Measurements from ENCODE around the gene FER1L5. TPM values are rescaled to one million over a fixed set of nuclear protein-coding genes. Genes with fewer than 3 reads are reported as not detected.
A peak's percentile ranks its signal among the peaks of the same experiment; 100 is the strongest.

The FER1L5 gene
- total and polyA plus RNA-seq, 2 donors (not counting 3 experiments of a cell fraction or from before 2014, with no cell fraction given) = not detected

DNA sequence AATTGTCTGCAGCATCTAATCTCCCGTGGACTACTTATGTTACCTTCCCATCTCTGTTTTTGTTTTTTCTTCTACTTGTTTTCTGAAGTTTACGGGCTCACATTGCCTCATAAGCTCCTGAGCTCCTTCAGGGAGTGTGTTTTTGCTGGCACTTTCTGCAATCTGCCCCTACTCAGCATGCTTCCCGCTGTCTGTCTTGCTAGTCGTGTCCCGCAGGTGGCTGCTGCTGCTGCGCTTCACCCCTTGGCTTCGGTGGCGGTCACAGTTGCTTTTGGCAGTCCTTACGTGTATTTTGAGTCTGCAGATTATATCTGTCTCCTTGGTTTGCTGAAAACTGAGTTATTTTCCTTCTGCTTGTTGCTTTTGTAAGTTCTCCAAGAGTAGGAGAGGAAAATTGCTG, 37.3 kb downstream of the FER1L5 start:
- intact Hi-C loops (cut with micrococcal nuclease) (no loop called here), dilution Hi-C loops (cut with MboI; ENCODE audit: extremely low pct_ligation_motif_present, low sequenced_read_pairs) (no loop called here)
- Histone ChIP-seq H3K4me3 (replicated peaks in 1 of 3; ENCODE audit: insufficient read depth in 1 of 3, low read depth in 1 of 3, low read length in 3 of 3) (no peak overlapping the region), H3K9ac (replicated peaks; ENCODE audit: extremely low read depth, insufficient read depth, low read length) (no peak overlapping the region), H3K79me2 (ENCODE audit: control insufficient read depth, insufficient read depth, low read length) (no peaks in the 10 kb centered on the region), H3K9me1 (replicated peaks; ENCODE audit: control insufficient read depth, extremely low read depth, insufficient read depth, low read length) (no peaks in the 10 kb centered on the region), H3K27ac (ENCODE audit: insufficient read depth, low read depth, low read length) (no peak overlapping the region), H3K36me3 (ENCODE audit: control insufficient read depth in 2 of 2, extremely low read depth in 1 of 2, insufficient read depth in 2 of 2, low read length in 2 of 2) (no peaks in the 10 kb centered on the region), H3K4me2 (ENCODE audit: insufficient read depth, low read length) (no peak overlapping the region), H3K27me3 (ENCODE audit: control insufficient read depth in 2 of 2, insufficient read depth in 2 of 2, low read length in 2 of 2) (peaks cover 12 to 16% of the 10 kb centered on the region in 2 experiments), H4K20me1 (replicated peaks; ENCODE audit: control insufficient read depth, extremely low read depth, insufficient read depth, low read length) (no peaks in the 10 kb centered on the region), H3K9me3 (replicated peaks; ENCODE audit: control insufficient read depth, insufficient read depth, low read length) (no peaks in the 10 kb centered on the region), H2AFZ (ENCODE audit: low read depth, low read length) (no peak overlapping the region), H3K4me1 (ENCODE audit: control insufficient read depth, extremely low read depth, insufficient read depth, low read length) (no peaks in the 10 kb centered on the region)
- peak; percentile 17 for DNase-seq (ENCODE audit: low read depth, low spot score)
- TF ChIP-seq POLR2AphosphoS5 (IDR thresholded peaks at IDR 0.05; ENCODE audit: insufficient read depth, low read depth, low read length) = no peak
- TF ChIP-seq EZH2 (IDR thresholded peaks at IDR 0.05; ENCODE audit: borderline replicate concordance, low read depth, low read length, severe bottlenecking) = peak; percentile 46
- POLR2A ChIA-PET = no interaction called here
- CTCF ChIA-PET = no interaction called here
- no peak for FAIRE-seq
- no TSS peak for BruUV-seq (replicated peaks)

DNA sequence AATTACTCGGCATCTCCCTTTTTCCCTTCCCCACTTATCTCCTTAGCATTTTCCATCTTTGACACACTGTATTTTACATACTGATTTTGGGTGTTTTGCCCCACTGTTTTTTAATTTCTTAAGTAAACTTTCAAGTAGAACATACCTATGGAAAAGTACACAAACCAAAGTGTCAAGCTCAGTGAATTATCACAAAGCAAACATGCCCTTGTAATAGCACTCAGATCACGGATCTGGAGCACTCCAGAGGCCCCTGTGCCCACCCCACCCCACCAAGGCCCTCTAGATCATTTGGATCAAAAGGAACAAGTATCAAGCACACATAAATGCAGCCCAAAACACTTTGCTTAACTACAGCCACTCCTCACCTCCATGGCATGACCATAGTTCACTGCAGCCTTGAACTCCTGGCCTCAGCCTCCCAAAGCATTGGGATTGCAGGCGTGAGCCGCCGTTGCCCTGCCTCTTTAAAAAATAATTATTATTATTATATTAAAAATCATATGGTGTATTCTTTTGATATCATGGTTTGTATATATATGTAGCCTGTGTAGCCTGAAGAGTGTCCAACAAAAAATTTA, 38.1 kb downstream of the FER1L5 start:
- FAIRE-seq (no peak), DNase-seq (ENCODE audit: low read depth, low spot score) (no peak)
- Histone ChIP-seq H3K9ac (replicated peaks; ENCODE audit: extremely low read depth, insufficient read depth, low read length) (no peak overlapping the region), H3K27me3 (ENCODE audit: control insufficient read depth in 2 of 2, insufficient read depth in 2 of 2, low read length in 2 of 2) (peaks cover 12 to 19% of the 10 kb centered on the region in 2 experiments), H2AFZ (ENCODE audit: low read depth, low read length) (no peak overlapping the region), H3K79me2 (ENCODE audit: control insufficient read depth, insufficient read depth, low read length) (no peaks in the 10 kb centered on the region), H3K9me1 (replicated peaks; ENCODE audit: control insufficient read depth, extremely low read depth, insufficient read depth, low read length) (no peaks in the 10 kb centered on the region), H3K9me3 (replicated peaks; ENCODE audit: control insufficient read depth, insufficient read depth, low read length) (no peaks in the 10 kb centered on the region), H3K36me3 (ENCODE audit: control insufficient read depth in 2 of 2, extremely low read depth in 1 of 2, insufficient read depth in 2 of 2, low read length in 2 of 2) (no peaks in the 10 kb centered on the region), H3K4me3 (replicated peaks in 1 of 3; ENCODE audit: insufficient read depth in 1 of 3, low read depth in 1 of 3, low read length in 3 of 3) (no peak overlapping the region), H3K4me2 (ENCODE audit: insufficient read depth, low read length) (no peak overlapping the region), H3K27ac (ENCODE audit: insufficient read depth, low read depth, low read length) (no peak overlapping the region), H3K4me1 (ENCODE audit: control insufficient read depth, extremely low read depth, insufficient read depth, low read length) (no peaks in the 10 kb centered on the region), H4K20me1 (replicated peaks; ENCODE audit: control insufficient read depth, extremely low read depth, insufficient read depth, low read length) (no peaks in the 10 kb centered on the region)
- intact Hi-C loops (cut with micrococcal nuclease) (no loop called here), dilution Hi-C loops (cut with MboI; ENCODE audit: extremely low pct_ligation_motif_present, low sequenced_read_pairs) (no loop called here)
- BruUV-seq (replicated peaks) = no TSS peak
- ChIA-PET CTCF (no interaction called here), POLR2A (no interaction called here)
- TF ChIP-seq, protein P1, sequence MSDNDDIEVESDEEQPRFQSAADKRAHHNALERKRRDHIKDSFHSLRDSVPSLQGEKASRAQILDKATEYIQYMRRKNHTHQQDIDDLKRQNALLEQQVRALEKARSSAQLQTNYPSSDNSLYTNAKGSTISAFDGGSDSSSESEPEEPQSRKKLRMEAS (IDR thresholded peaks at IDR 0.05; ENCODE audit: insufficient read depth, insufficient read length) = no peak
- no peak for TF ChIP-seq EZH2 (IDR thresholded peaks at IDR 0.05; ENCODE audit: borderline replicate concordance, low read depth, low read length, severe bottlenecking)
- TF ChIP-seq JUN (IDR thresholded peaks at IDR 0.05; ENCODE audit: borderline replicate concordance, insufficient read depth, insufficient read length, low read depth) = no peak

Data from endothelial cell of umbilical vein (primary cell).